Suppressor macrophage treated with lipopolysaccharide for 1 hour (primary cell): Measurements from ENCODE around the gene LSM2.
"Not testable (repeated sequence)": the region's sequence is repeated elsewhere in the genome, so short reads cannot be mapped to it uniquely, and the experiment has no call there.

Experiments
- DNase-seq, 3 donors: peaks; one replicate each; pipeline ENCODE4 v3.0.0-alpha.2; 2020 to 2022

Gene LSM2

GRCh38 chr6:31806470-31807272 lies at the start of gene LSM2:
Gene LSM2 (minus strand): TSS chr6:31806966. CDS start chr6:31806757, 209 bp downstream.
- peak; percentile 99 for DNase-seq

GRCh38 chr6:31851980-31852718 lies 45.4 kb upstream of the LSM2 start:
- not testable (repeated sequence) for DNase-seq

- DNase-seq = no peak
These were observed 44.7 kb upstream of the LSM2 start for GRCh38 chr6:31851485-31851832.

- no peak for DNase-seq
These were observed 44.2 kb upstream of the LSM2 start for GRCh38 chr6:31850765-31851484.

GRCh38 chr6:31847276-31847978 lies 40.7 kb upstream of the LSM2 start:
- no peak for DNase-seq

DNA sequence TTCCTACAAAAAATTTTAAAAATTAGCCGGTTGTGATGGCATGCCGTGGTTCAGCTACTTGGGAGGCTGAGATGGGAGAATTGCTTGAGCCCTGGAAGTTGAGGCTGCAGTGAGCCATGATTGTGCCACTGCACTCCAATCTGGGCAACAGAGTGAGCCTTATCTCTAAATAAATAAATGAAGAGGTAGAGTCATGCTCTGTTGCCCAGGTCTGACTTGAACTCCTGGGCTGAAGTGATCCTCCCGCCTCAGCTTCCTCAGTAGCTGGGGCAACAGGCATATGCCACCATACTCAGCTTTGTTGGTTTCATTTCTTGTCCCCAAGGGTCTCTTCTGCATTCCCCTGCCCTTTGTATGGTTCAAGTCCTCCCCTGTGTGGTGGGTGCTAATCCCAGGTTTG lies 37.7 kb upstream of the LSM2 start:
- DNase-seq = no peak

GRCh38 chr6:31842053-31842452 lies 35.3 kb upstream of the LSM2 start:
- no peak for DNase-seq

DNA sequence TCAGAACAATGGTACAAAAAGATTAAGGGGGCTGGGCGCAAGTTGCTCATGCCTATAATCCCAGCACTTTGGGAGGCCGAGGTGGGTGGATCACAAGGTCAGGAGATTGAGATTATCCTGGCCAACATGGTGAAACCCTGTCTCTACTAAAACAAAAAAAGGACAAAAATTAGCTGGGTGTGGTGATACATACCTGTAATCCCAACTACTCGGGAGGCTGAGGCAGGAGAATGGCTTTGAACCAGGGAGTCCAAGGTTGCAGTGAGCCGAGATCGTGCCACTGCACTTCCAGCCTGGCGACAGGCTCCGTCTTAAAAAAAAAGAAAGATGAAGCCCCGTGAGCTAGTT lies 33.0 kb upstream of the LSM2 start:
- DNase-seq = not testable (repeated sequence)

DNA sequence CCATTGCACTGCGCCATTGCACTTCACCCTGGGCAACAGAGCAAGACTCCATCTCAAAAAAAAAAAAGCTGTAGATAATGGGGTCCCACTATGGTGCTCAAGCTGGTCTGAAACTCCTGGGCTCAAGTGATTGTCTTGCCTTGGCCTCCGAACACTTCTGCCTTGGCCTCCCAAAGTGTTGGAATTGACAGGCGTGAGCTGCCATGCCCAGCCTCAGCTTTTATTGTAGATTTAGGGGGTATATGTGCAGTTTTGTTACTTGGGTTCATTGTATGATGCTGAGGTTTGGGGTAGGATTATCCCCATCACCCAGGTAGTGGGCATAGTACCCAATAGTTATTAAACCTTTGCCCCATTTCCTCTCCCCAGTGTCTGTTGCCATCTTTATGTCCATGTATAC lies 32.2 kb upstream of the LSM2 start:
- no peak for DNase-seq

DNA sequence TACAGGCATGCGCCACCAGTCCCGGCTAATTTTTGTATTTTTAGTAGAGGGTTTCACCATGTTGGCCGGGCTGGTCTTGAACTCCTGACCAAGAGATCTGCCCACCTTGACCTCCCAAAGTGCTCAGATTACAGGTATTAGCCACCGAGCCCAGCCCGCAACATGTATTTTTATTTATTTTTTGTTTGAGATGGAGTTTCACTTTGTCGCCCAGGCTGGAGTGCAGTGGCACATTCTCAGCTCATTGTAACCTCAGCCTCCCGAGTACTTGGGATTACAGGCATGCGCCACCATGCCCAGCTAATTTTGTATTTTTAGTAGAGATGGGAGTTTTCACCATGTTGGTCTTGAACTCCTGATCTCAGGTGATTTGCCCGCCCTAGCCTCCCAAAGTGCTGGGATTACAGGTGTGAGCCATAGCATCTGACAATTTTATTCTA lies 31.4 kb upstream of the LSM2 start:
- DNase-seq = not testable (repeated sequence)

- no peak for DNase-seq
These were observed 30.8 kb upstream of the LSM2 start for GRCh38 chr6:31837369-31838113.

GRCh38 chr6:31836474-31837368 lies 30.0 kb upstream of the LSM2 start:
- peak; percentile 64 to 81 (median 71) for DNase-seq

DNA sequence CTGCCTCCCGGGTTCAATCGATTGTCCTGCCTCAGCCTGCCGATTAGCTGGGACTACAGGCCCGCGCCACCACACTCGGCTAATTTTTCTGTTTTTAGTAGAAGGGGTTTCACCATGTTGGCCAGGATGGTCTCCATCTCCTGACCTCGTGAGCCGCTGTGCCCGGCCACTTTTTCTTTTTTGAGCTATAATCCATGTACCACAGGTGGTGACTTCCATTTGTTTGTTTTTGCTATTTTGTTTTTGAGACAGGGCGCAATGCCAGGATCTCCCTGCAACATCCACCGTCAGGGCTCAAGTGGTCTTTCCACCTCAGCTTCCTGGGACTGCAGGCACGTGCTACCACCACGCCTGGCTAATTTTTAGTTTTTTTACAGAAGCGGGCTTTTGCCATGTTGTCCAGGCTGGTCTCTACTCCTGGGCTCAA lies 29.3 kb upstream of the LSM2 start:
- no peak for DNase-seq

- peak; percentile 88 to 94 (median 90) for DNase-seq
These were observed 27.8 kb upstream of the LSM2 start for GRCh38 chr6:31834367-31835250.

GRCh38 chr6:31831350-31832215 lies 24.8 kb upstream of the LSM2 start:
- peak; percentile 58 to 64 (median 64) for DNase-seq

GRCh38 chr6:31830886-31831335 lies 24.1 kb upstream of the LSM2 start:
- DNase-seq = no peak

GRCh38 chr6:31829633-31830283 lies 23.0 kb upstream of the LSM2 start:
- peak; percentile 47 to 75 (median 73) for DNase-seq
